Measurements from ENCODE around the gene GALNT15. TPM values are rescaled to one million over a fixed set of nuclear protein-coding genes. Genes with fewer than 3 reads are reported as not detected.

The GALNT15 gene
- total RNA-seq, 1 donor from 2014 or later = 9.8 TPM

- Histone ChIP-seq H3K27ac (no peak overlapping the region), H3K36me3 (no peaks in the 10 kb centered on the region), H3K4me1 (no peaks in the 10 kb centered on the region), H3K9me3 (no peaks in the 10 kb centered on the region), H3K4me3 (no peak overlapping the region), H3K27me3 (ENCODE audit: low read depth) (no peaks in the 10 kb centered on the region)
- ATAC-seq (no peak), DNase-seq (no peak)
- intact Hi-C loops (cut with DNase I) = no loop called here
- TF ChIP-seq, protein P1, sequence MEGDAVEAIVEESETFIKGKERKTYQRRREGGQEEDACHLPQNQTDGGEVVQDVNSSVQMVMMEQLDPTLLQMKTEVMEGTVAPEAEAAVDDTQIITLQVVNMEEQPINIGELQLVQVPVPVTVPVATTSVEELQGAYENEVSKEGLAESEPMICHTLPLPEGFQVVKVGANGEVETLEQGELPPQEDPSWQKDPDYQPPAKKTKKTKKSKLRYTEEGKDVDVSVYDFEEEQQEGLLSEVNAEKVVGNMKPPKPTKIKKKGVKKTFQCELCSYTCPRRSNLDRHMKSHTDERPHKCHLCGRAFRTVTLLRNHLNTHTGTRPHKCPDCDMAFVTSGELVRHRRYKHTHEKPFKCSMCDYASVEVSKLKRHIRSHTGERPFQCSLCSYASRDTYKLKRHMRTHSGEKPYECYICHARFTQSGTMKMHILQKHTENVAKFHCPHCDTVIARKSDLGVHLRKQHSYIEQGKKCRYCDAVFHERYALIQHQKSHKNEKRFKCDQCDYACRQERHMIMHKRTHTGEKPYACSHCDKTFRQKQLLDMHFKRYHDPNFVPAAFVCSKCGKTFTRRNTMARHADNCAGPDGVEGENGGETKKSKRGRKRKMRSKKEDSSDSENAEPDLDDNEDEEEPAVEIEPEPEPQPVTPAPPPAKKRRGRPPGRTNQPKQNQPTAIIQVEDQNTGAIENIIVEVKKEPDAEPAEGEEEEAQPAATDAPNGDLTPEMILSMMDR (IDR thresholded peaks at IDR 0.05) = no peak
These were observed 11.6 kb downstream of the GALNT15 start for GRCh38 chr3:16186086-16186485.

- no peak for ATAC-seq
These were observed 12.1 kb downstream of the GALNT15 start for GRCh38 chr3:16186565-16186964.

DNA sequence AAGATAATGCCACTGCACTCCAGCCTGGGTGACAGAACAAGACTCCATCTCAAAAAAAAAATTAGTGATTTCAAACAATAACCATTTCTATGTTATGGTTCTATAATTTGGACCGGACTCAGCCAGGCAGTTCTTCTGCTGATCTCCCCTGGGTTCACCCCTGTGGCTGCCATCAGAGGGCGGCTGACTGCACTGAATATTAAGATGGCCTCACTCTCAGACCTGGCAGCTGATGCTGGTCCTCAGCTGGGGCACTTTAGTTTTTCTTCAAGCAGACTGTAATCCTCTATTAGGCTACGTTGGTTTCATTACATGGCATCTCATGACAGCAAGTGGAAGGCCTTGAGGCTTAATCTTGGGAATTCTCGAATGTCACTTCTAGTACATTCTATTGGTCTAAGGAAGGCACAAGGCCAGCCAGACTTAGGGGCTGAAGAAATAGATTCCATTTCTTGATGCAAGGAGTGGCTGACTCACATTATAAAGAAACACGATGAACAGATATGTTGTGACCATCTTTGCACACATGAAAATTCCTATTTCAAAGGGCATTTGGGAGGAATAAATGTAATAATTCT is 12.8 kb downstream of the GALNT15 start:
- DNase-seq (no peak), ATAC-seq (no peak)
- H3K27me3 ChIP-seq (ENCODE audit: low read depth) = no peaks in the 10 kb centered on the region
- no peaks in the 10 kb centered on the region for H3K9me3 ChIP-seq
- no peak overlapping the region for H3K4me3 ChIP-seq
- TF ChIP-seq, protein P1 (IDR thresholded peaks at IDR 0.05) = no peak
- H3K4me1 ChIP-seq = no peaks in the 10 kb centered on the region
- H3K36me3 ChIP-seq = no peaks in the 10 kb centered on the region
- H3K27ac ChIP-seq = no peak overlapping the region
- intact Hi-C loops (cut with DNase I) = no loop called here

More at GRCh38 chr3:16186565-16186964, 12.1 kb downstream of the GALNT15 start:
- Histone ChIP-seq H3K36me3 (no peaks in the 10 kb centered on the region), H3K4me1 (no peaks in the 10 kb centered on the region), H3K9me3 (no peaks in the 10 kb centered on the region), H3K27me3 (ENCODE audit: low read depth) (no peaks in the 10 kb centered on the region), H3K27ac (no peak overlapping the region), H3K4me3 (no peak overlapping the region)
- intact Hi-C loops (cut with DNase I) = no loop called here
- TF ChIP-seq, protein P1 (IDR thresholded peaks at IDR 0.05) = no peak
- no peak for DNase-seq

GRCh38 chr3:16188071-16188470 is 13.6 kb downstream of the GALNT15 start:
- no peak overlapping the region for H3K27ac ChIP-seq
- H3K4me3 ChIP-seq = no peak overlapping the region
- intact Hi-C loops (cut with DNase I) = no loop called here
- ATAC-seq (no peak), DNase-seq (no peak)
- H3K36me3 ChIP-seq = no peaks in the 10 kb centered on the region
- no peaks in the 10 kb centered on the region for H3K27me3 ChIP-seq (ENCODE audit: low read depth)
- H3K4me1 ChIP-seq = no peaks in the 10 kb centered on the region
- TF ChIP-seq, protein P1 (IDR thresholded peaks at IDR 0.05) = no peak
- no peaks in the 10 kb centered on the region for H3K9me3 ChIP-seq

DNA sequence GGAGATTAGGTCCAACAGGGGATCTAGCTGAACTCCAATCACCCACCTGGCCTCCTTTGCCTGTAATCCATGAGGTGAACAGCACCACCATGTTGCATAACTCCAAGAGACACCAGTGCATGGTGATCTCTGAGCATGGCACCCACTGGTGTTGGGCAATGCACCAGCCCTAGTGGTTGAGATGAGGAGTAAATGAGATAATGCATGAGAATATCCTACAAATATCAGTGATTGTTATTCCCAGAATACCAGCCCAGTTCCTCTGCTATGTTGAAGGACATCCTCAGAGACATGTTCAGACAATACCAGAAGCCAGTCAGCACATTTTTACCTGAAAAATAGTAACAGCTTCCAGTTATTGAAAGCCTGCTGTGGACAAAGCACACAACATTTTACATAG is 14.7 kb downstream of the GALNT15 start:
- H3K27ac ChIP-seq = no peak overlapping the region
- intact Hi-C loops (cut with DNase I) = no loop called here
- H3K4me1 ChIP-seq = no peaks in the 10 kb centered on the region
- no peak overlapping the region for H3K4me3 ChIP-seq
- DNase-seq = no peak
- H3K36me3 ChIP-seq = no peaks in the 10 kb centered on the region
- H3K9me3 ChIP-seq = no peaks in the 10 kb centered on the region
- no peak for ATAC-seq
- TF ChIP-seq, protein P1 (IDR thresholded peaks at IDR 0.05) = no peak
- H3K27me3 ChIP-seq (ENCODE audit: low read depth) = no peaks in the 10 kb centered on the region
